SK-N-SH treated with all-trans-retinoic acid at 6 μM for 48 hours (cell line): ENCODE data around the gene WFIKKN2.

Experiments used
- ARNTL ChIP-seq: fragments of 450-650 bp; formaldehyde crosslinking; IDR thresholded peaks from 2 replicates; pipeline ENCODE4 v1.5.0; 2020; ENCODE audit warnings: low read depth, mild to moderate bottlenecking, moderate library complexity, borderline replicate concordance
- GLIS3 ChIP-seq: fragments of 250-450 bp; sonication (Bioruptor Pico); IDR thresholded peaks from 2 replicates; pipeline ENCODE4 v1.5.0; 2020; ENCODE audit warnings: mild to moderate bottlenecking, moderate library complexity
- OSR1 ChIP-seq: fragments of 250-450 bp; sonication (Bioruptor Pico); IDR thresholded peaks from 2 replicates; pipeline ENCODE4 v1.8.0; 2022; ENCODE audit warnings: moderate library complexity, mild to moderate bottlenecking, inconsistent platforms
- PATZ1 ChIP-seq: fragments of 250-450 bp; sonication (Bioruptor Pico); IDR thresholded peaks from 2 replicates; pipeline ENCODE4 v1.8.0; 2020; ENCODE audit warnings: mild to moderate bottlenecking, moderate library complexity, borderline replicate concordance
- RARB ChIP-seq: fragments of 250-450 bp; sonication (Bioruptor Pico); IDR thresholded peaks from 2 replicates; pipeline ENCODE4 v1.8.0; 2021; ENCODE audit warnings: mild to moderate bottlenecking, moderate library complexity
- SNAI2 ChIP-seq: fragments of 250-450 bp; sonication (Bioruptor Pico); IDR thresholded peaks from 2 replicates; pipeline ENCODE4 v1.5.0; 2020; ENCODE audit warnings: mild to moderate bottlenecking, moderate library complexity
- TOX ChIP-seq: fragments of 250-450 bp; sonication (Bioruptor Pico); IDR thresholded peaks from 2 replicates; pipeline ENCODE4 v1.8.0; 2021; ENCODE audit warnings: mild to moderate bottlenecking, moderate library complexity, borderline replicate concordance
- TSHZ2 ChIP-seq: fragments of 250-450 bp; sonication (Bioruptor Pico); IDR thresholded peaks from 2 replicates; pipeline ENCODE4 v1.5.0; 2020; ENCODE audit warnings: mild to moderate bottlenecking, moderate library complexity
- ZC3H10 ChIP-seq: fragments of 250-450 bp; sonication (Bioruptor Pico); IDR thresholded peaks from 2 replicates; pipeline ENCODE4 v1.5.1; 2021; ENCODE audit warnings: mild to moderate bottlenecking, moderate library complexity
- ZFP3 ChIP-seq: fragments of 250-450 bp; sonication (Bioruptor Pico); IDR thresholded peaks from 2 replicates; pipeline ENCODE4 v1.5.0; 2020; ENCODE audit warnings: mild to moderate bottlenecking, moderate library complexity
- ZFP30 ChIP-seq: fragments of 450-650 bp; formaldehyde crosslinking; IDR thresholded peaks from 2 replicates; pipeline ENCODE4 v1.5.0; 2022; ENCODE audit warnings: mild to moderate bottlenecking, moderate library complexity
- ZNF70 ChIP-seq: fragments of 450-650 bp; formaldehyde crosslinking; IDR thresholded peaks from 2 replicates; pipeline ENCODE4 v1.5.0; 2020; ENCODE audit warnings: mild to moderate bottlenecking, moderate library complexity
- ZNF8 ChIP-seq: fragments of 450-650 bp; formaldehyde crosslinking; IDR thresholded peaks from 2 replicates; pipeline ENCODE4 v1.5.0; 2020; ENCODE audit warnings: mild to moderate bottlenecking, moderate library complexity
- TF ChIP-seq, protein P1 (sequence below): fragments of 250-450 bp; sonication (Bioruptor Pico); IDR thresholded peaks from 2 replicates; pipeline ENCODE4 v1.5.1; 2020; ENCODE audit warnings: low read depth, mild to moderate bottlenecking, moderate library complexity

GRCh38 chr17:50815400-50815799, 20.0 kb upstream of the WFIKKN2 start:
- TF ChIP-seq GLIS3 (no peak), RARB (CRISPR knock-in tag) (no peak), SNAI2 (CRISPR knock-in tag) (no peak), ARNTL (no peak), TSHZ2 (CRISPR knock-in tag) (no peak), PATZ1 (CRISPR knock-in tag) (no peak), ZFP30 (CRISPR knock-in tag) (no peak), ZFP3 (CRISPR knock-in tag) (no peak), ZC3H10 (CRISPR knock-in tag) (no peak), ZNF8 (CRISPR knock-in tag) (no peak), ZNF70 (no peak), TOX (no peak), OSR1 (no peak)
- TF ChIP-seq, protein P1, sequence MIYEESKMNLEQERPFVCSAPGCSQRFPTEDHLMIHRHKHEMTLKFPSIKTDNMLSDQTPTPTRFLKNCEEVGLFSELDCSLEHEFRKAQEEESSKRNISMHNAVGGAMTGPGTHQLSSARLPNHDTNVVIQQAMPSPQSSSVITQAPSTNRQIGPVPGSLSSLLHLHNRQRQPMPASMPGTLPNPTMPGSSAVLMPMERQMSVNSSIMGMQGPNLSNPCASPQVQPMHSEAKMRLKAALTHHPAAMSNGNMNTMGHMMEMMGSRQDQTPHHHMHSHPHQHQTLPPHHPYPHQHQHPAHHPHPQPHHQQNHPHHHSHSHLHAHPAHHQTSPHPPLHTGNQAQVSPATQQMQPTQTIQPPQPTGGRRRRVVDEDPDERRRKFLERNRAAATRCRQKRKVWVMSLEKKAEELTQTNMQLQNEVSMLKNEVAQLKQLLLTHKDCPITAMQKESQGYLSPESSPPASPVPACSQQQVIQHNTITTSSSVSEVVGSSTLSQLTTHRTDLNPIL, result no peak
